ENCODE data around the gene NAPA.
"Not testable (repeated sequence)": the region's sequence is repeated elsewhere in the genome, so short reads cannot be mapped to it uniquely, and the experiment has no call there.

Gene NAPA

GRCh38 chr19:47490847-47491246 is 24.0 kb downstream of the NAPA start:
- DNase-seq (ENCODE audit: insufficient read length) (no peak), FAIRE-seq (no peak)
- TF ChIP-seq POLR2AphosphoS5 (IDR thresholded peaks at IDR 0.05; ENCODE audit: low read depth, low read length) (no peak), TAF1 (IDR thresholded peaks at IDR 0.05; ENCODE audit: borderline replicate concordance, low read depth, low read length) (no peak), POLR2A (IDR thresholded peaks at IDR 0.05; ENCODE audit: low read depth, low read length) (no peak; the same call in 1 of the 2 replicates)

- DNase-seq (ENCODE audit: insufficient read length), result no peak
- TF ChIP-seq TAF1 (IDR thresholded peaks at IDR 0.05; ENCODE audit: borderline replicate concordance, low read depth, low read length) (no peak), POLR2AphosphoS5 (IDR thresholded peaks at IDR 0.05; ENCODE audit: low read depth, low read length) (no peak; the same call in none of the 2 replicates), POLR2A (IDR thresholded peaks at IDR 0.05; ENCODE audit: low read depth, low read length) (peak; percentile 23; the same call in 1 of the 2 replicates)
- FAIRE-seq, result peak; percentile 75
Measured at GRCh38 chr19:47490031-47490430, 24.8 kb downstream of the NAPA start.

- FAIRE-seq (no peak), DNase-seq (ENCODE audit: insufficient read length) (no peak)
- no peak; the same call in 1 of the 2 replicates for TF ChIP-seq POLR2A (IDR thresholded peaks at IDR 0.05; ENCODE audit: low read depth, low read length)
Measured at GRCh38 chr19:47489072-47489914, 25.6 kb downstream of the NAPA start.

- FAIRE-seq, result no peak
- DNase-seq (ENCODE audit: insufficient read length), result no peak
- TF ChIP-seq POLR2A (IDR thresholded peaks at IDR 0.05; ENCODE audit: low read depth, low read length), result no peak
- TF ChIP-seq POLR2AphosphoS5 (IDR thresholded peaks at IDR 0.05; ENCODE audit: low read depth, low read length), result no peak
- TF ChIP-seq TAF1 (IDR thresholded peaks at IDR 0.05; ENCODE audit: borderline replicate concordance, low read depth, low read length), result no peak
Measured at GRCh38 chr19:47487551-47488515, 27.0 kb downstream of the NAPA start.

GRCh38 chr19:47486900-47487299 is 28.0 kb downstream of the NAPA start:
- peak; percentile 33; the same call in 1 of the 2 replicates for TF ChIP-seq POLR2A (IDR thresholded peaks at IDR 0.05; ENCODE audit: low read depth, low read length)
- TF ChIP-seq POLR2AphosphoS5 (IDR thresholded peaks at IDR 0.05; ENCODE audit: low read depth, low read length), result peak; percentile 60
- TF ChIP-seq TAF1 (IDR thresholded peaks at IDR 0.05; ENCODE audit: borderline replicate concordance, low read depth, low read length), result no peak
- DNase-seq (ENCODE audit: insufficient read length), result no peak
- FAIRE-seq, result no peak

GRCh38 chr19:47486220-47486619 is 28.6 kb downstream of the NAPA start:
- DNase-seq (ENCODE audit: insufficient read length); FAIRE-seq: not testable (repeated sequence)

- TF ChIP-seq POLR2AphosphoS5 (IDR thresholded peaks at IDR 0.05; ENCODE audit: low read depth, low read length) (no peak), POLR2A (IDR thresholded peaks at IDR 0.05; ENCODE audit: low read depth, low read length) (no peak), TAF1 (IDR thresholded peaks at IDR 0.05; ENCODE audit: borderline replicate concordance, low read depth, low read length) (no peak)
- no peak for DNase-seq (ENCODE audit: insufficient read length)
- peak; percentile 21 for FAIRE-seq
Measured at GRCh38 chr19:47485210-47485609, 29.7 kb downstream of the NAPA start.

GRCh38 chr19:47483800-47484690 is 30.8 kb downstream of the NAPA start, which contains the start of gene KPTN:
TSS of gene KPTN (minus strand) at chr19:47484219. CDS start at chr19:47484160, 59 bp downstream.
- DNase-seq (ENCODE audit: insufficient read length), result peak; percentile 97
- FAIRE-seq, result peak; percentile 98
- TF ChIP-seq POLR2A (IDR thresholded peaks at IDR 0.05; ENCODE audit: low read depth, low read length) (peak; percentile 91), POLR2AphosphoS5 (IDR thresholded peaks at IDR 0.05; ENCODE audit: low read depth, low read length) (peak; percentile 79), TAF1 (IDR thresholded peaks at IDR 0.05; ENCODE audit: borderline replicate concordance, low read depth, low read length) (peak; percentile 87)

GRCh38 chr19:47483200-47483599 is 31.7 kb downstream of the NAPA start:
- no peak for TF ChIP-seq TAF1 (IDR thresholded peaks at IDR 0.05; ENCODE audit: borderline replicate concordance, low read depth, low read length)
- FAIRE-seq, result no peak
- no peak for DNase-seq (ENCODE audit: insufficient read length)

- DNase-seq (ENCODE audit: insufficient read length), result no peak
- no peak for TF ChIP-seq POLR2AphosphoS5 (IDR thresholded peaks at IDR 0.05; ENCODE audit: low read depth, low read length)
- no peak for TF ChIP-seq TAF1 (IDR thresholded peaks at IDR 0.05; ENCODE audit: borderline replicate concordance, low read depth, low read length)
- TF ChIP-seq POLR2A (IDR thresholded peaks at IDR 0.05; ENCODE audit: low read depth, low read length), result no peak
- FAIRE-seq, result no peak
Measured at GRCh38 chr19:47481460-47482052, 33.3 kb downstream of the NAPA start.
